ENCODE results near the gene TNFRSF4. TPM values are rescaled to one million over a fixed set of nuclear protein-coding genes. Genes with fewer than 3 reads are reported as not detected.

Gene TNFRSF4
- total and polyA plus RNA-seq, 9 of the 15 experiments (the other 6 are each of a cell fraction or from before 2014, with no cell fraction given): 0.07 to 0.44 (median 0.19) TPM; not detected in 5

GRCh38 chr1:1203561-1204424 is 10.2 kb downstream of the TNFRSF4 start (continued):
- TF ChIP-seq UBTF (IDR thresholded peaks at IDR 0.05; ENCODE audit: borderline replicate concordance in 1 of 2, low read depth in 2 of 2, low read length in 2 of 2) (peak; percentile 83 to 86; a peak in 3 of 4 replicates), CBFA2T3 (IDR thresholded peaks at IDR 0.05) (peak; percentile 24; the same call in 1 of the 2 replicates), RB1 (IDR thresholded peaks at IDR 0.05; ENCODE audit: low read depth) (0 out of 2 replicates have a peak, but pooled peaks have one; percentile 18), YY1 (IDR thresholded peaks at IDR 0.05; ENCODE audit: borderline replicate concordance in 1 of 3, control insufficient read depth in 1 of 3, extremely low read depth in 1 of 3, insufficient read depth in 3 of 3, insufficient read length in 1 of 3, insufficient replicate concordance in 2 of 3, low read depth in 1 of 3, low read length in 2 of 3) (peak in 1 of 3 experiments; percentile 7), ZBTB7A (IDR thresholded peaks at IDR 0.05; ENCODE audit: borderline replicate concordance, control insufficient read depth, low read depth, low read length) (peak; percentile 52; the same call in 1 of the 2 replicates), RUNX1 (IDR thresholded peaks at IDR 0.05; ENCODE audit: low read depth) (0 out of 2 replicates have a peak, but pooled peaks have one; percentile 29), MAZ (CRISPR knock-in tag; conservative IDR thresholded peaks at IDR 0.05 in 1 of 2, IDR thresholded peaks at IDR 0.05 in 1 of 2) (peak in 1 of 2 experiments; percentile 32; a peak in 1 of 4 replicates), USF1 (CRISPR knock-in tag; IDR thresholded peaks at IDR 0.05) (0 out of 2 replicates have a peak, but pooled peaks have one; percentile 20), ZBTB2 (IDR thresholded peaks at IDR 0.05) (0 out of 2 replicates have a peak, but pooled peaks have one; percentile 38), FOXM1 (IDR thresholded peaks at IDR 0.05; ENCODE audit: low read depth) (no peak), FOXM1 (CRISPR knock-in tag; IDR thresholded peaks at IDR 0.05; ENCODE audit: low read depth) (0 out of 2 replicates have a peak, but pooled peaks have one; percentile 42), ZKSCAN8 (CRISPR knock-in tag; IDR thresholded peaks at IDR 0.05) (no peak), NFIX (CRISPR knock-in tag; IDR thresholded peaks at IDR 0.05; ENCODE audit: low read depth) (no peak), HDAC1 (IDR thresholded peaks at IDR 0.05) (no peak)
- TF ChIP-seq, protein P1, sequence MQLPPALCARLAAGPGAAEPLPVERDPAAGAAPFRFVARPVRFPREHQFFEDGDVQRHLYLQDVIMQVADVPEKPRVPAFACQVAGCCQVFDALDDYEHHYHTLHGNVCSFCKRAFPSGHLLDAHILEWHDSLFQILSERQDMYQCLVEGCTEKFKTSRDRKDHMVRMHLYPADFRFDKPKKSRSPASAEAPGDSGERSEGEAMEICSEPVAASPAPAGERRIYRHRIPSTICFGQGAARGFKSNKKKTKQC (CRISPR knock-in tag; IDR thresholded peaks at IDR 0.05): 0 out of 2 replicates have a peak, but pooled peaks have one; percentile 29

All from K562 (cell line).